ENCODE data around the gene USP48. TPM values are rescaled to one million over a fixed set of nuclear protein-coding genes. Genes with fewer than 3 reads are reported as not detected.
A peak's percentile ranks its signal among the peaks of the same experiment; 100 is the strongest.

Gene USP48
- total and polyA plus RNA-seq, 3 experiments from 2014 or later: 41.4 to 61.5 (median 60.6) TPM

DNA sequence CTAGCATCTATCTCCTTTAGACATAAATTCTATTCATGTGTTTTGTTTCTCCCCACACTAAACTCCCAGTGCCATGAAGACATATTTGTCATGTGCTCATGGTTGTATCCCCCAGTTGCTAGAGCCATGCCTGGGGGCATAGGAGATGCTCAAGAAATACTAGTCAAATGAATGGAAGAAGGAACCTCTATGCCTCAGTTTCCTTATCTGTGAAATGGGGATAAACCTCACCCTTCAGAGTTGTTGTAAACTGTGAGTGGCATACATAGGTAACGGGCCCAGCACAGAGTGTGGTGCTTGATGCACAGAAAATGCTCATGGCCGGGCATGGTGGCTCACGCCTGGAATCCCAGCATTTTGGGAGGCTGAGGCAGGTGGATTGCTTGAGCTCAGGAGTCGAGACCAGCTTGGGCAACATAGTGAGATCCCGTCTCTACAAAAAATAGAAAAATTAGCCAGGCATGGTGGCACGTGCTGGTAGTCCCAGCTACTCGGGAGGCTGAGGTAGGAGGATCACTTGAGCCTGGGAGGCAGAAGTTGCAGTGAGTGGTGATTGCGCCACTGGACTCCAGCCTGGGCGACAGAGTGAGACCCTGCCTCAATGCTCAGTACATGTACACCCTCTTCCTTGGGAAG is 37.8 kb upstream of the USP48 start:
- Histone ChIP-seq H3K27ac (ENCODE audit: low read depth, low read length) (no peak overlapping the region), H3K9me3 (ENCODE audit: low read length) (no peaks in the 10 kb centered on the region), H3K36me3 (ENCODE audit: insufficient read depth, low read length) (no peaks in the 10 kb centered on the region), H3K4me3 (ENCODE audit: low read length) (no peak overlapping the region), H3K4me1 (ENCODE audit: insufficient read depth, low read length) (no peaks in the 10 kb centered on the region), H3K27me3 (ENCODE audit: insufficient read depth, low read length, poor library complexity, severe bottlenecking) (no peaks in the 10 kb centered on the region)
- ChIA-PET POLR2A (no interaction called here), CTCF (no interaction called here)
- Mint-ChIP-seq H3K27me3 (peaks cover 2 to 3% of the 10 kb centered on the region in 2 donors), H3K9me3 (no peaks in the 10 kb centered on the region), H3K27ac (no peak overlapping the region), H3K4me3 (no peak overlapping the region), H3K4me1 (peaks cover 0 to 4% (median 2%) of the 10 kb centered on the region in 3 donors), H3K36me3 (no peaks in the 10 kb centered on the region)
- no peak for DNase-seq

DNA sequence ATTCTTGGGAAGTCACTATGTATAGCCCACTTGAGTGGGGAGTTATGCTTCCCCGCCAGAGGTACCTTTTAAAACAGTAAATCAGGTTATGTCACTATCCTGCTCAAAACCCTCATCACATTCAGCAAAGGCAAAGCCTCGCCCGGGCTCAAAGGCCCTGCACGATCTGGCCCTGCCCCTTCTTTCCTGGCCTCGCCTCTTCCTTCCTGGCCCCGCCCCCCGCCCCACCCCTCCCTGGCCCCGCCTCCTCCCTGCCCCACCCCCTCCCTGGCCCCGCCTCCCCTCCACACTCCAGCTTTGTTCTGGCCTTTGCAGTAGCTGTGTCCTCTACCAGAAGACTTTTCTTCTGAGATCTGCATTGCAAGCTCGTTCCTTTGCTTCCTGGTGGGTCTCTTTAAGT is 35.7 kb upstream of the USP48 start:
- DNase-seq: peak in 2 of 5 donors; percentile 14 to 18
- peak overlapping the region in 1 of 8 donors; percentile 44 for H3K27ac Mint-ChIP-seq
- peaks cover 5 to 10% (median 6%) of the 10 kb centered on the region in 3 donors for H3K4me1 Mint-ChIP-seq
- H3K9me3 ChIP-seq (ENCODE audit: low read length): no peaks in the 10 kb centered on the region
- no peak overlapping the region for H3K27ac ChIP-seq (ENCODE audit: low read depth, low read length)
- ChIA-PET POLR2A (interaction anchor here (0.5 kb wide), 1 partner anchor 112 kb away, joined by 3 read pairs; no protein-coding TSS in a partner anchor), CTCF (no interaction called here)
- no peak overlapping the region for H3K4me3 ChIP-seq (ENCODE audit: low read length)
- peaks cover 0 to 2% (median 0%) of the 10 kb centered on the region in 5 donors for H3K9me3 Mint-ChIP-seq
- peaks cover 4 to 11% of the 10 kb centered on the region in 2 donors for H3K27me3 Mint-ChIP-seq
- H3K36me3 Mint-ChIP-seq: peaks cover 0 to 3% (median 0%) of the 10 kb centered on the region in 3 donors
- H3K4me3 Mint-ChIP-seq: no peak overlapping the region
- no peaks in the 10 kb centered on the region for H3K27me3 ChIP-seq (ENCODE audit: insufficient read depth, low read length, poor library complexity, severe bottlenecking)
- no peaks in the 10 kb centered on the region for H3K36me3 ChIP-seq (ENCODE audit: insufficient read depth, low read length)
- no peaks in the 10 kb centered on the region for H3K4me1 ChIP-seq (ENCODE audit: insufficient read depth, low read length)

- H3K9me3 Mint-ChIP-seq: peaks cover 0 to 2% (median 2%) of the 10 kb centered on the region in 5 donors
- no peak overlapping the region for H3K27ac Mint-ChIP-seq
- no peak overlapping the region for H3K4me3 Mint-ChIP-seq
- H3K36me3 Mint-ChIP-seq: peaks cover 0 to 3% (median 0%) of the 10 kb centered on the region in 3 donors
- Histone ChIP-seq H3K27ac (ENCODE audit: low read depth, low read length) (no peak overlapping the region), H3K36me3 (ENCODE audit: insufficient read depth, low read length) (no peaks in the 10 kb centered on the region), H3K4me1 (ENCODE audit: insufficient read depth, low read length) (no peaks in the 10 kb centered on the region), H3K4me3 (ENCODE audit: low read length) (no peak overlapping the region), H3K27me3 (ENCODE audit: insufficient read depth, low read length, poor library complexity, severe bottlenecking) (peaks cover 3% of the 10 kb centered on the region), H3K9me3 (ENCODE audit: low read length) (no peaks in the 10 kb centered on the region)
- POLR2A ChIA-PET: no interaction called here
- CTCF ChIA-PET: no interaction called here
- peaks cover 13 to 21% of the 10 kb centered on the region in 2 donors for H3K27me3 Mint-ChIP-seq
- H3K4me1 Mint-ChIP-seq: peaks cover 5 to 10% (median 9%) of the 10 kb centered on the region in 3 donors
- DNase-seq: no peak
Measured at GRCh38 chr1:21816602-21817302, 33.8 kb upstream of the USP48 start.

GRCh38 chr1:21815724-21816321 is 32.9 kb upstream of the USP48 start:
- Mint-ChIP-seq H3K27me3 (peaks cover 16 to 27% of the 10 kb centered on the region in 2 donors), H3K9me3 (peaks cover 0 to 2% (median 2%) of the 10 kb centered on the region in 5 donors), H3K4me1 (peaks cover 5 to 10% (median 9%) of the 10 kb centered on the region in 3 donors), H3K36me3 (peaks cover 0 to 3% (median 0%) of the 10 kb centered on the region in 3 donors), H3K27ac (peak overlapping the region in 1 of 8 donors; percentile 23), H3K4me3 (no peak overlapping the region)
- no peaks in the 10 kb centered on the region for H3K9me3 ChIP-seq (ENCODE audit: low read length)
- no peak overlapping the region for H3K4me3 ChIP-seq (ENCODE audit: low read length)
- DNase-seq: no peak
- H3K27me3 ChIP-seq (ENCODE audit: insufficient read depth, low read length, poor library complexity, severe bottlenecking): peaks cover 6% of the 10 kb centered on the region
- H3K27ac ChIP-seq (ENCODE audit: low read depth, low read length): no peak overlapping the region
- POLR2A ChIA-PET: no interaction called here
- no peaks in the 10 kb centered on the region for H3K36me3 ChIP-seq (ENCODE audit: insufficient read depth, low read length)
- CTCF ChIA-PET: no interaction called here
- no peaks in the 10 kb centered on the region for H3K4me1 ChIP-seq (ENCODE audit: insufficient read depth, low read length)

DNA sequence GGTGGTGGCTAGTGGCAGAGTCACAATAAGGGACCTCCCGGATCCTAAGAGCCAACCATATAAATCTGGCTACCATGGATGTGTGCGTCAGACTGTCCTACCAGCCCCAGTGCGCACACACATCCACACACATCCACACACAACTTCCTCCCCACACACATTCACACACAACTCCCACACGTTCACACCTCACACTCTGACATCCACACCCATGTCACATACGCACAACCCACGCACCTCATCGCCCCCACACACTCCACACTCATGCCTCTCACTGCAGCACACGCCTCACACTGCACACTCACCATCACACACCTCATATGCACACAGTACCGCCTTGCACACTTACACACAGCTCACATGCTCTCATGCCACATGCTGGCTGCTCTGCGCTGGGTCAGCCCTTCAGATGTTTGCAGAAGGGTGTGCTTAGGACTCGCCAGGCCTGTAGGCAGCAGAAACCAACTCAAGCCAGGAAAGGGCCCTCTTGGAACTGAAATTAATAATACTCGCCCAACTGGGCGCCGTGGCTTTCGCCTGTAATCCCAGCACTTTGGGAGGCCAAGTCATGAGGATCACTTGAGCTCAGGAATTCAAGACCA is 32.1 kb upstream of the USP48 start:
- CTCF ChIA-PET: no interaction called here
- Histone ChIP-seq H3K9me3 (ENCODE audit: low read length) (no peaks in the 10 kb centered on the region), H3K36me3 (ENCODE audit: insufficient read depth, low read length) (no peaks in the 10 kb centered on the region), H3K4me3 (ENCODE audit: low read length) (no peak overlapping the region), H3K27ac (ENCODE audit: low read depth, low read length) (no peak overlapping the region), H3K4me1 (ENCODE audit: insufficient read depth, low read length) (no peaks in the 10 kb centered on the region), H3K27me3 (ENCODE audit: insufficient read depth, low read length, poor library complexity, severe bottlenecking) (peaks cover 6% of the 10 kb centered on the region)
- POLR2A ChIA-PET: no interaction called here
- Mint-ChIP-seq H3K27me3 (peaks cover 16 to 31% of the 10 kb centered on the region in 2 donors), H3K4me3 (peak overlapping the region in 6 of 7 donors; percentile 14 to 69 (median 54)), H3K27ac (peak overlapping the region in 1 of 8 donors; percentile 6), H3K4me1 (peaks cover 5 to 10% (median 9%) of the 10 kb centered on the region in 3 donors), H3K36me3 (peaks cover 0 to 3% (median 0%) of the 10 kb centered on the region in 3 donors), H3K9me3 (peaks cover 0 to 4% (median 2%) of the 10 kb centered on the region in 5 donors)
- no peak for DNase-seq

GRCh38 chr1:21814241-21814918 is 31.4 kb upstream of the USP48 start:
- H3K27ac ChIP-seq (ENCODE audit: low read depth, low read length): no peak overlapping the region
- peaks cover 6% of the 10 kb centered on the region for H3K27me3 ChIP-seq (ENCODE audit: insufficient read depth, low read length, poor library complexity, severe bottlenecking)
- no peak overlapping the region for H3K4me3 ChIP-seq (ENCODE audit: low read length)
- ChIA-PET POLR2A (no interaction called here), CTCF (no interaction called here)
- peak in 2 of 5 donors; percentile 3 to 41 for DNase-seq
- peaks cover 0 to 3% (median 0%) of the 10 kb centered on the region in 3 donors for H3K36me3 Mint-ChIP-seq
- peaks cover 14 to 31% of the 10 kb centered on the region in 2 donors for H3K27me3 Mint-ChIP-seq
- H3K9me3 Mint-ChIP-seq: peaks cover 0 to 4% (median 2%) of the 10 kb centered on the region in 5 donors
- no peak overlapping the region for H3K27ac Mint-ChIP-seq
- H3K4me1 Mint-ChIP-seq: peaks cover 5 to 10% (median 9%) of the 10 kb centered on the region in 3 donors
- peak overlapping the region in 6 of 7 donors; percentile 40 to 82 (median 63) for H3K4me3 Mint-ChIP-seq
- no peaks in the 10 kb centered on the region for H3K4me1 ChIP-seq (ENCODE audit: insufficient read depth, low read length)
- no peaks in the 10 kb centered on the region for H3K36me3 ChIP-seq (ENCODE audit: insufficient read depth, low read length)
- H3K9me3 ChIP-seq (ENCODE audit: low read length): no peaks in the 10 kb centered on the region

DNA sequence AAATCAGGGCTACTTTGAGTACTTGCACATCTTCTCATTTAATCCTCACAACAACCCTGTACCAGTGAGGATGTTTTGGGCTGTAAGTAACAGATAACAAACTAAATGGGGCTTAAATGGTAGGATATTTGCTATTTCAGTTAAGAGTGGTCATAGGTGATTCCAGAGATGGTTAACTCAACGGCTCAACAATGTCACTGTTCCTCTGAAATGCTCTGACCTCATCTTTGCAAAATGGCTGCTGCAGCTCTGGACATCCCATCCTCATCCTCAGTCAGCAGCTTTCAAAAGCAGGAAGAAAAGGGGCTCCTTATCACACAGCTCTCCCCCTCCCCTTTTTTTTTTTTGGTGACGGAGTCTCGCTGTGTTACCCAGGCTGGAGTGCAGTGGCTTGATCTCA is 30.6 kb upstream of the USP48 start:
- DNase-seq: no peak
- H3K27me3 ChIP-seq (ENCODE audit: insufficient read depth, low read length, poor library complexity, severe bottlenecking): peaks cover 6% of the 10 kb centered on the region
- peaks cover 0 to 3% (median 0%) of the 10 kb centered on the region in 3 donors for H3K36me3 Mint-ChIP-seq
- peaks cover 4 to 9% (median 8%) of the 10 kb centered on the region in 3 donors for H3K4me1 Mint-ChIP-seq
- no peak overlapping the region for H3K4me3 ChIP-seq (ENCODE audit: low read length)
- H3K36me3 ChIP-seq (ENCODE audit: insufficient read depth, low read length): no peaks in the 10 kb centered on the region
- H3K4me1 ChIP-seq (ENCODE audit: insufficient read depth, low read length): no peaks in the 10 kb centered on the region
- ChIA-PET POLR2A (no interaction called here), CTCF (no interaction called here)
- H3K27me3 Mint-ChIP-seq: peaks cover 14 to 31% of the 10 kb centered on the region in 2 donors
- peak overlapping the region in 1 of 7 donors; percentile 5 for H3K4me3 Mint-ChIP-seq
- H3K9me3 ChIP-seq (ENCODE audit: low read length): no peaks in the 10 kb centered on the region
- H3K27ac ChIP-seq (ENCODE audit: low read depth, low read length): no peak overlapping the region
- peaks cover 0 to 4% (median 2%) of the 10 kb centered on the region in 5 donors for H3K9me3 Mint-ChIP-seq
- no peak overlapping the region for H3K27ac Mint-ChIP-seq
